Natural killer cell (primary cell): ENCODE measurements around the gene VAMP5. TPM values are rescaled to one million over a fixed set of nuclear protein-coding genes. Genes with fewer than 3 reads are reported as not detected.

ENCODE experiments used
- ATAC-seq, 3 donors: fragments of 150-1000 bp in 2 of 3; fragments of 200-7000 bp in 1 of 3; cut with Tn5 transposase; 1 replicate in 1 of 3; 2 replicates in 2 of 3; pipeline ENCODE4 v1.10.0; 2021; ENCODE audit warnings: mild to moderate bottlenecking in 2 of 3, moderate library complexity in 2 of 3
- DNase-seq, 2 donors: peaks; one replicate each; pipeline versions ENCODE4 v3.0.0 to v3.0.0-alpha.2; 2013 to 2021; ENCODE audit warnings: mixed read lengths in 1 of 2
- H3K27ac ChIP-seq: one replicate; pipeline ENCODE4 v1.5.1; 2013; ENCODE audit warnings: mild to moderate bottlenecking, low read length
- H3K27me3 ChIP-seq: one replicate; pipeline ENCODE4 v1.6.1; 2013; ENCODE audit warnings: low read length; ENCODE audit not compliant: control insufficient read depth, insufficient read depth
- H3K36me3 ChIP-seq: one replicate; pipeline ENCODE4 v1.6.1; 2013; ENCODE audit warnings: low read length; ENCODE audit not compliant: control insufficient read depth, insufficient read depth
- H3K4me1 ChIP-seq: one replicate; pipeline ENCODE4 v1.6.1; 2013; ENCODE audit warnings: low read length; ENCODE audit not compliant: control insufficient read depth, insufficient read depth
- H3K4me3 ChIP-seq: one replicate; pipeline ENCODE4 v1.5.1; 2013; ENCODE audit warnings: low read length
- H3K9me3 ChIP-seq: one replicate; pipeline ENCODE4 v1.6.1; 2013; ENCODE audit warnings: low read length; ENCODE audit not compliant: control insufficient read depth, insufficient read depth
- H3K27ac Mint-ChIP-seq, 2 donors: one replicate each; pipeline ENCODE4 v1.8.0; 2022; ENCODE audit warnings: mild to moderate bottlenecking in 2 of 2, mixed read lengths in 2 of 2, moderate library complexity in 1 of 2
- H3K27me3 Mint-ChIP-seq, 2 donors: one replicate each; pipeline ENCODE4 v1.8.0; 2022; ENCODE audit warnings: low read depth in 2 of 2, mixed read lengths in 2 of 2
- H3K36me3 Mint-ChIP-seq: one replicate; pipeline ENCODE4 v1.8.0; 2022; ENCODE audit warnings: mixed read lengths
- H3K4me1 Mint-ChIP-seq, 2 donors: one replicate each; pipeline ENCODE4 v1.8.0; 2022; ENCODE audit warnings: mixed read lengths in 2 of 2
- H3K4me3 Mint-ChIP-seq: one replicate; pipeline ENCODE4 v1.8.0; 2022; ENCODE audit warnings: mild to moderate bottlenecking, moderate library complexity, mixed read lengths
- H3K9me3 Mint-ChIP-seq, 2 donors: one replicate each; pipeline ENCODE4 v1.8.0; 2022; ENCODE audit warnings: mixed read lengths in 2 of 2
- CTCF ChIP-seq: fragments of 200-600 bp; IDR thresholded peaks from one replicate; pipeline ENCODE4 v1.8.0; 2022; ENCODE audit warnings: antibody characterized with exemption
- WGBS: methylation state at CpG from one replicate; pipeline ENCODE4 v1.1.7; 2013; ENCODE audit warnings: missing lambda C conversion rate; ENCODE audit not compliant: insufficient coverage; 5-methylcytosine and 5-hydroxymethylcytosine counted together
- intact Hi-C: fragments of 100-400 bp; cut with micrococcal nuclease; formaldehyde crosslinking; loops from one replicate; pipeline ENCODE4 v1.14.2; 2022
- total RNA-seq, 4 donors: library from RNA; stranded (reverse); fragments of 120-200 nt in 1 of 4; gene quantifications; one replicate each; pipeline versions ENCODE4 v1.2.3 to v1.2.4, GENCODE V29; 2013 to 2022

Gene VAMP5
- total RNA-seq, 3 donors from 2014 or later (not counting 1 experiment from before 2014, with no cell fraction given), result 35.0 to 50.7 (median 36.7) TPM

GRCh38 chr2:85549095-85549494 is 35.1 kb upstream of the VAMP5 start:
- H3K27me3 Mint-ChIP-seq, result no peaks in the 10 kb centered on the region

GRCh38 chr2:85549826-85550225 is 34.4 kb upstream of the VAMP5 start:
- 74% methylated on average over 4 of the region's 4 CpGs for WGBS
- H3K9me3 Mint-ChIP-seq, result no peaks in the 10 kb centered on the region
- H3K4me3 Mint-ChIP-seq, result no peak overlapping the region
- H3K27me3 Mint-ChIP-seq, result no peaks in the 10 kb centered on the region
- no peak for ATAC-seq
- DNase-seq, result no peak
- Histone ChIP-seq H3K9me3 (no peaks in the 10 kb centered on the region), H3K27me3 (no peaks in the 10 kb centered on the region), H3K4me3 (no peak overlapping the region), H3K27ac (no peak overlapping the region), H3K36me3 (peaks cover 49% of the 10 kb centered on the region), H3K4me1 (no peaks in the 10 kb centered on the region)
- no peak overlapping the region for H3K27ac Mint-ChIP-seq
- intact Hi-C loops, result no loop called here
- H3K4me1 Mint-ChIP-seq, result peaks cover 0 to 9% of the 10 kb centered on the region in 2 donors
- no peak for TF ChIP-seq CTCF
- H3K36me3 Mint-ChIP-seq, result no peaks in the 10 kb centered on the region

More at GRCh38 chr2:85549095-85549494, 35.1 kb upstream of the VAMP5 start:
- intact Hi-C loops, result no loop called here
- no peak overlapping the region for H3K4me3 ChIP-seq
- H3K36me3 ChIP-seq, result peaks cover 52% of the 10 kb centered on the region
- Mint-ChIP-seq H3K4me3 (no peak overlapping the region), H3K9me3 (no peaks in the 10 kb centered on the region), H3K36me3 (peaks cover 5% of the 10 kb centered on the region), H3K27ac (no peak overlapping the region), H3K4me1 (peaks cover 4 to 6% of the 10 kb centered on the region in 2 donors)
- H3K4me1 ChIP-seq, result no peaks in the 10 kb centered on the region
- ATAC-seq (no peak), DNase-seq (no peak)
- H3K27ac ChIP-seq, result no peak overlapping the region
- no peak for TF ChIP-seq CTCF
- 97% methylated on average over 10 of the region's 10 CpGs for WGBS
- no peaks in the 10 kb centered on the region for H3K9me3 ChIP-seq
- no peaks in the 10 kb centered on the region for H3K27me3 ChIP-seq

- H3K4me3 ChIP-seq, result no peak overlapping the region
Observed at GRCh38 chr2:85550486-85550885, 33.7 kb upstream of the VAMP5 start.

More at GRCh38 chr2:85550486-85550885, 33.7 kb upstream of the VAMP5 start:
- intact Hi-C loops, result no loop called here
- Mint-ChIP-seq H3K36me3 (no peaks in the 10 kb centered on the region), H3K4me3 (no peak overlapping the region), H3K4me1 (peaks cover 0 to 9% of the 10 kb centered on the region in 2 donors), H3K27ac (no peak overlapping the region), H3K9me3 (no peaks in the 10 kb centered on the region), H3K27me3 (no peaks in the 10 kb centered on the region)
- ATAC-seq (no peak), DNase-seq (no peak)
- Histone ChIP-seq H3K27me3 (no peaks in the 10 kb centered on the region), H3K27ac (no peak overlapping the region), H3K9me3 (no peaks in the 10 kb centered on the region), H3K36me3 (peaks cover 50% of the 10 kb centered on the region), H3K4me1 (no peaks in the 10 kb centered on the region)
- WGBS, result 63% methylated on average over 10 of the region's 10 CpGs
- no peak for TF ChIP-seq CTCF
